ENCODE measurements around the gene BANF2.

DNA sequence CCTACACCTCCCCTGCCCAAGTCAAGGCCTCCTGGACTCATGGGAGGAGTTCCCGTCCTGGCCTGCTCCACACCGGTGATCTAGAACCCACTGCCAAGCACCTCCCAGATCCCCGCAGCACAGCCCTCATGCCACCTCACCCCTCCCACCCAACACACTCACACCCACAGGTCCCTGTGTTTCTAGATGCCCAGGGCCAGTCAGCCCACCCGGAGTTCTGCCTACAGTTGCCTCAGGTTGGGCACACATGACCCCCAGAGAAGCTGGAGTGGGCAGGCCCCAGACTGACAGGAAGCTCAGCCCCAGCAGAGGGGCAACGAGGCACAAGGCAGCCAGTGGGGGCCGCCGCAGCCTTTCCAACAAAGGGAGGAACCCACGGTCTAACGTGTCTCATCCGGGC lies 47.4 kb upstream of the BANF2 start:
- TF ChIP-seq POLR2A (IDR thresholded peaks at IDR 0.05; ENCODE audit: low read length) (no peak), GATA1 (IDR thresholded peaks at IDR 0.05; ENCODE audit: low read depth, low read length) (no peak)
